ENCODE results near the gene PKIG.

PKIG gene

DNA sequence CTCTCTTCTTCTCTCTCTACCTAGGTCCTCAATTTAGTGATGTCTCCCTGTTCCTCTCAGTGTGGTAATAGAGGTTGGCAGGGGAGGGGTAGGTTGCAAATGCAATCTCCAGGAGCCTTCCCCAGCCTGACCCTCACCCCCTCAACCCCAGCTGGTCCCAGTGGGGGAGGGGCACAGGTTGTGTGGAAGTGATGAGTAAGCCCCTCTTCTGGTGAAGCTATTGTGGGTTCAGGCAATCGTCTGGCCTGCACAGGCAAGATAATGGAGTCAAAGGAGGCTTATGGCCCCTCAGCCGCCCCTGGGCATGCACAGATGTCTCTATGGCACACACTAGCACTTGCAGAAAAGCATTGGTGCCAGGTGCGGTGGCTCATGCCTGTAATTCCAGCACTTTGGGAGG lies 79.9 kb downstream of the PKIG start:
- DNase-seq (ENCODE audit: low read depth in 2 of 2): no peak

DNA sequence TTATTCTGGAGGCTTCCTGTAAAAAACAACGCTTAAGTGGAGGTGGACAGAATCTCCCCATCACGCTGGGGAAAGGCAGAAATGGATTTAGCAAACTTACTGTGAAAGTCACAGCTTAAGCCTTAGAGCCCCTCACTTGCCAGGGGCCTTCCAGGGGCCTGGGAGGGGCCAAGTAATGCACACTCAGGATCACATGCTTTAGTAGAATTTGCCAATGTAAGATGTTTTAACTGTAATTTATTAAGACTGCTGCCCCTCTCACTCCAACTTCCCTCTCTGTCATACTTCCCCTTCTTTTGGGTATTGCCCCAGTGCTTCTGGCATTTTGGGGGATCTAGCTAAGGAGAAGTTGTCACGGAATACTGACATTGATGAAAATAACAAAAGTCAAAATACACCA lies 81.8 kb downstream of the PKIG start:
- DNase-seq (ENCODE audit: low read depth in 2 of 2): no peak

DNA sequence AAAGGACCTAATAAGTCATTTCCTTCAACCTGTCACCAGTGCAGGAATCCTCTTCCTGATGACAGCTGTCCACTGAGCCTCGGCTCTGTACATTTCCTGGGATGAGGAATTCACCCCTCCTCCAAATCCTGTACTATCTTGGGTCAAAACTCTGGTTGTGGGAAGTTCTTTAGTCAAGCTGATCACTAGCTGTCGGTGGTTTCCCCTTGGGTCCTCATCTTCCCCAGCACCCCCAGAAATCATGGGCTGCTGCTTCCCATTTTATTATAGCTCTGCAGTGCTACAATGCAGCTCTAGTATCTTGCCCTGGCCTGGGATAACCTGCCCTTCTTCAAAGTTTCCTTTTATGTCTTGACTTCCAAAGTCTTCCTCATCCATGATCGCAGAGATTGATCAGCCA lies 83.7 kb downstream of the PKIG start:
- DNase-seq (ENCODE audit: low read depth in 2 of 2): no peak
